ENCODE data around the gene PPP1R12B.
"Not testable (repeated sequence)": the region's sequence is repeated elsewhere in the genome, so short reads cannot be mapped to it uniquely, and the experiment has no call there.

Gene PPP1R12B

DNA sequence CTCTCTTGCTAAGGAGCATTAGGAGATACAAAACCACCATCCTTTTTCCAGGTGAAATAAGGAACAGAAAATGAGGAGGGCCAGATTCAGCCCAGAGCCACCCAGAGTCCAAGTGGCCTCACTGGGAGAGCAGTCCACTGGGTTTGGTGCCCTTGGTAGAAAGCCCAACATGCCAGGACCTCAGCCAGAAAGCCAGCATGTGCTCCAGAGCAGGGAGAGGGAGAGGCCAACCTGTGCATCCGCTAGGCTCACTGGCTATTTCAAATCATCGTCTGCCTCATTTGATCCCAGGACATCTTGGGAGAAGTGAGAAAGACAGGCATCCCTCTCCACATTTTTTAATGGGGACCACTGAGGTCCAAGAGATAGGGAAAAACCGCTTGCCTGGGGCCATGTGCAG lies 287.7 kb downstream of the PPP1R12B start:
- H3K4me1 ChIP-seq (ENCODE audit: control insufficient read depth, insufficient read depth, low read length): peaks cover 27% of the 10 kb centered on the region
- H3K9me3 ChIP-seq (ENCODE audit: control insufficient read depth, low read length); H3K27ac ChIP-seq (ENCODE audit: insufficient read depth, low read depth, low read length, poor library complexity, severe bottlenecking); H3K27me3 ChIP-seq (ENCODE audit: control insufficient read depth, insufficient read depth, low read length, poor library complexity, severe bottlenecking); H3K36me3 ChIP-seq (ENCODE audit: control insufficient read depth, insufficient read depth, low read length); H3K4me3 ChIP-seq (ENCODE audit: insufficient read depth, low read depth, low read length): not testable (repeated sequence)
- WGBS, 2 experiments: 60 to 62% methylated on average over 3 of the region's 3 CpGs

DNA sequence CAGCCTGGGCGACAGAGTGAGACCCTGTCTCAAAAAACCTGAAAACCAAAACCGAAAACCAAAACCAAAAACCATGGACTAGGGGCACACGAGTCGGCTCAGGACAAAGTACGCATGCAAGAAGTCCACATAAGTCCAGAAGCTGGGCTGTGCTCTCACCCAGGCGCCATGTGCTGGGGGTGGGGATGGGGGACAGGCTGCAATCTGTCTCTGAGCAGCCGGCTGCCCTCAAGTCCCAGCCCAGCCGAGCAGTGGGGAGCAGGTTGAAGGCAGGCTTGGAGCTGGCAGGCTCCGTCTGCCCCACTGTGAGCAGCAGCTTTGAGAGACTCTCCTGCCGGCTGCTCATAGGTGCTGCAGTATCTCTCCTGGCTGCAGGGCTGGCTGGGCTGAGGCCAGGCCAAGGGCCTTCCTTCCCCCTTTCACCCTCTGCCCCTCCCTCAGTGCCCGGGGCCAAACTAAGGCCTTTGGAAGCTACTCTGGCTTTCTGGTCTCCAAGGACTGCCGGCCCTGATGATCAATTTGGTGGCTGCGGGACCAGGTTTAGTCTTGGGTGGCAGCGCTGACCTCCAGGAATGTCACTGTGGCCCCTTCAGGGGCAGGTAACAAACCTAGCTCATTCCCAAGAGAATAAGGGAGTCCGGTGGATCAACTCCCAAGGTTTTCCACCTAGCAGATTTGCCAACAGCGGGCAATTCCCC lies 289.0 kb downstream of the PPP1R12B start:
- not testable (repeated sequence) for H3K4me3 ChIP-seq (ENCODE audit: insufficient read depth, low read depth, low read length); H3K36me3 ChIP-seq (ENCODE audit: control insufficient read depth, insufficient read depth, low read length); H3K9me3 ChIP-seq (ENCODE audit: control insufficient read depth, low read length)
- WGBS, 2 experiments: 68 to 69% methylated on average over 16 of the region's 16 CpGs
- peaks cover 27% of the 10 kb centered on the region for H3K4me1 ChIP-seq (ENCODE audit: control insufficient read depth, insufficient read depth, low read length)
- peak overlapping the region; percentile 48 for H3K27ac ChIP-seq (ENCODE audit: insufficient read depth, low read depth, low read length, poor library complexity, severe bottlenecking)
- peaks cover 14% of the 10 kb centered on the region for H3K27me3 ChIP-seq (ENCODE audit: control insufficient read depth, insufficient read depth, low read length, poor library complexity, severe bottlenecking)

DNA sequence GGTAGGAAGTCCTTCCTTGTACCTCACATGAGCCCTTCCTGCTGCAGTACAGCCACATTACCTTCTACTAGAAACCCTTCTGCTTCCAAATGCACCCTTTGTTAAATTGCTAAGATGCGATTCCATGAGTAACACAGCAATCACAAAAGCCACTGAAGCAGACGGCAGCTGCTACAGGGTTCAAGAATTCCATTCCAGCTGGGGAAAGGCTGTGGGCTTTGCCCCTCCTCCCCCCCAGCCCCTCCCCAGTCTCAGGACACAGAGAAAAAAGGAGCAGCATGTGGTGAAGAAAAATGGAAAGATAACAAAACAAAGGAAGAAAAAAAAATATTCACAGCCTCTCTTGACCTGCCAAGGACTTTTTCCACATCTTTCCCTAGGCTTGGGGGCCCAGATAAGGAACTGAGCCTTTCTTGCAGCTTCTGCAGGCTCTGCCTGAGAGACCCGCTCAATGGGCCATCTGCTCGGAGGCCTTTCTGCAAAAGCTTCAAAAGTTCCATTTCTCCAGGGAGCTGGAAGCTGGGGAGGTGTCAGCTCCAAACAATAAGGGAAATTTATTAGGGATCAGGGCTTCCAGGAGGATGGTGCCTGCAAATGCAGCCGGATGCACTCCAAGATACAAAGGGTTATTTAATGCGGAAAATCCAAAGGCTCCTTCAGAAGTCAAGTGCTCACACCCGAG lies 289.7 kb downstream of the PPP1R12B start:
- Histone ChIP-seq H3K4me3 (ENCODE audit: insufficient read depth, low read depth, low read length) (no peak overlapping the region), H3K36me3 (ENCODE audit: control insufficient read depth, insufficient read depth, low read length) (no peaks in the 10 kb centered on the region), H3K27ac (ENCODE audit: insufficient read depth, low read depth, low read length, poor library complexity, severe bottlenecking) (peak overlapping the region; percentile 48), H3K4me1 (ENCODE audit: control insufficient read depth, insufficient read depth, low read length) (peaks cover 27% of the 10 kb centered on the region), H3K27me3 (ENCODE audit: control insufficient read depth, insufficient read depth, low read length, poor library complexity, severe bottlenecking) (peaks cover 21% of the 10 kb centered on the region), H3K9me3 (ENCODE audit: control insufficient read depth, low read length) (no peaks in the 10 kb centered on the region)
- WGBS, 2 experiments: 22 to 26% methylated on average over 7 of the region's 7 CpGs

DNA sequence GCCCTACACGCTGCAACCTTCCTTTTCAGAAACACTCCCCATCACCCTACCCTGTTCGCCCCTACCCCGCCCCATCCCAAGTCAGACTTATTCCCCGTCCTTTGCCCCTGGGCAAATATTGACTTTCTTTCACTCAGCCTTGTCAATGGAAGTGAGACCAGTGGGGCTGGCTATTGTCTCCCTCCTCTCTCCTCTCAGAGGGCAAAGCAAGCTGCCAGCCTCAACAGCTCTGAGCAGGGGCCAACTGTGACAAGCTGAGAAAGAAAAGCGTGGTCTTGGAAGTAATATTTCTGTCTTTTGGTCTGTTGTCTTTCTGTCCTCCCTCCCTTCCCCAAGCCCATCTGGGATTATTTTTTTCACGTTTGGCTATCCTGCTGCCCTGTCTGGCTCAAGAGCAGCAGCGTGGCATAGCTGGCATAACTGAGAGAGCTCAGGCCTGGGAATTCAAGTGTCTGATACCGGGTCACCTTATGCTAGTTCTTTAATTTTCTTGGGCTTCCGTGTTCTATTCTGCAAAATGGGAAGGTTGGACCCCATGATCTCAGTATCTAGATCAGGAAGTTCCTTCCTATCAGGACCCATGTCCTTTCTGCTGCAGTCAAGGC lies 290.3 kb downstream of the PPP1R12B start:
- 44 to 46% methylated on average over 9 of the region's 9 CpGs for WGBS, 2 experiments
- H3K4me1 ChIP-seq (ENCODE audit: control insufficient read depth, insufficient read depth, low read length): peaks cover 27% of the 10 kb centered on the region
- peak overlapping the region; percentile 3 for H3K27ac ChIP-seq (ENCODE audit: insufficient read depth, low read depth, low read length, poor library complexity, severe bottlenecking)
- H3K4me3 ChIP-seq (ENCODE audit: insufficient read depth, low read depth, low read length); H3K36me3 ChIP-seq (ENCODE audit: control insufficient read depth, insufficient read depth, low read length); H3K9me3 ChIP-seq (ENCODE audit: control insufficient read depth, low read length): not testable (repeated sequence)
- peaks cover 28% of the 10 kb centered on the region for H3K27me3 ChIP-seq (ENCODE audit: control insufficient read depth, insufficient read depth, low read length, poor library complexity, severe bottlenecking)

DNA sequence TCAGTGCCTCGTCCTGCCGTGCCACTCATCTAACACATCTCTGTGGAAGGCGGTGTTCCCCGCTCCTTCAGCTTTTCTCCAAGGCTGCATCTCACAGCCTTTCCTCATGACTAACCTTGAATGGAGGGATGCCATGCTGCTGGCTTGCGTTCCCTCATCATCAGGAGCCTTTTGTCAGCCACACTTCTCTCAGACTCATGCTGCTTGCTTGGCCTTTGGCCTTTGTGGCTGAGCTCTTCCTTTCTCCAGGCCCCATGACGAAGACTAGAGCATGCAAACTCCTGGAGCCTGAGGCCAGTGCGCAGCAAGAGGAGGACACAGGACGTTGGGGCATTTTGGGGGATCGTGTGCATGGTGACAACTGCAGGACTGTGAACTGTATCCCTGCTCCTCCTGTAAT lies 291.0 kb downstream of the PPP1R12B start:
- Histone ChIP-seq H3K27ac (ENCODE audit: insufficient read depth, low read depth, low read length, poor library complexity, severe bottlenecking) (no peak overlapping the region), H3K4me3 (ENCODE audit: insufficient read depth, low read depth, low read length) (no peak overlapping the region), H3K9me3 (ENCODE audit: control insufficient read depth, low read length) (no peaks in the 10 kb centered on the region), H3K4me1 (ENCODE audit: control insufficient read depth, insufficient read depth, low read length) (peaks cover 33% of the 10 kb centered on the region), H3K27me3 (ENCODE audit: control insufficient read depth, insufficient read depth, low read length, poor library complexity, severe bottlenecking) (peaks cover 34% of the 10 kb centered on the region), H3K36me3 (ENCODE audit: control insufficient read depth, insufficient read depth, low read length) (no peaks in the 10 kb centered on the region)
- 51 to 56% methylated on average over 9 of the region's 9 CpGs for WGBS, 2 experiments

DNA sequence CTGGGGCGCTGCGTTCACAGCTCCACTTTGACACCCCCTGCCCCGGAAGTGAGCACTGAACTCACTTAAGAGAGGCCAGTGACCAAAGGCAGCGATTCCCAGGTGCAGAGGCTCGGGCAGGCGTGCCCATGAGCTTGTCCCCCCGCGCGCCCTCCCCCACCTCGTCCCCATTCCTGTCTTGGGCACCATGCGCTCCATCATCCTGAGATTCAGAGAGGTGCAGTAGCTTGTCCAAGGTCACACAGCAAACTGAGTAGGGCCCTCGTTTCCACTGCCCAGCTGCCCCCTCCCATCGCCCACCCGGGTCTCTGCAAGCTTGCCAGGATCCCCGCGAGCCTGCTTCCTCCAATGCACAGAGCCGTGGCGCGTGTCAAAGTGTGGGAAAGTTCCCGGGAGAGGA lies 293.7 kb downstream of the PPP1R12B start:
- WGBS, 2 experiments: 37 to 38% methylated on average over 20 of the region's 20 CpGs
- peak overlapping the region; percentile 42 for H3K4me3 ChIP-seq (ENCODE audit: insufficient read depth, low read depth, low read length)
- peaks cover 62% of the 10 kb centered on the region for H3K27me3 ChIP-seq (ENCODE audit: control insufficient read depth, insufficient read depth, low read length, poor library complexity, severe bottlenecking)
- no peaks in the 10 kb centered on the region for H3K36me3 ChIP-seq (ENCODE audit: control insufficient read depth, insufficient read depth, low read length)
- H3K27ac ChIP-seq (ENCODE audit: insufficient read depth, low read depth, low read length, poor library complexity, severe bottlenecking): no peak overlapping the region
- no peaks in the 10 kb centered on the region for H3K9me3 ChIP-seq (ENCODE audit: control insufficient read depth, low read length)
- peaks cover 40% of the 10 kb centered on the region for H3K4me1 ChIP-seq (ENCODE audit: control insufficient read depth, insufficient read depth, low read length)

All from ectodermal cell (in vitro differentiated cells).